ENCODE measurements around the gene APIP.

Gene APIP, protein sequence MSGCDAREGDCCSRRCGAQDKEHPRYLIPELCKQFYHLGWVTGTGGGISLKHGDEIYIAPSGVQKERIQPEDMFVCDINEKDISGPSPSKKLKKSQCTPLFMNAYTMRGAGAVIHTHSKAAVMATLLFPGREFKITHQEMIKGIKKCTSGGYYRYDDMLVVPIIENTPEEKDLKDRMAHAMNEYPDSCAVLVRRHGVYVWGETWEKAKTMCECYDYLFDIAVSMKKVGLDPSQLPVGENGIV

DNA sequence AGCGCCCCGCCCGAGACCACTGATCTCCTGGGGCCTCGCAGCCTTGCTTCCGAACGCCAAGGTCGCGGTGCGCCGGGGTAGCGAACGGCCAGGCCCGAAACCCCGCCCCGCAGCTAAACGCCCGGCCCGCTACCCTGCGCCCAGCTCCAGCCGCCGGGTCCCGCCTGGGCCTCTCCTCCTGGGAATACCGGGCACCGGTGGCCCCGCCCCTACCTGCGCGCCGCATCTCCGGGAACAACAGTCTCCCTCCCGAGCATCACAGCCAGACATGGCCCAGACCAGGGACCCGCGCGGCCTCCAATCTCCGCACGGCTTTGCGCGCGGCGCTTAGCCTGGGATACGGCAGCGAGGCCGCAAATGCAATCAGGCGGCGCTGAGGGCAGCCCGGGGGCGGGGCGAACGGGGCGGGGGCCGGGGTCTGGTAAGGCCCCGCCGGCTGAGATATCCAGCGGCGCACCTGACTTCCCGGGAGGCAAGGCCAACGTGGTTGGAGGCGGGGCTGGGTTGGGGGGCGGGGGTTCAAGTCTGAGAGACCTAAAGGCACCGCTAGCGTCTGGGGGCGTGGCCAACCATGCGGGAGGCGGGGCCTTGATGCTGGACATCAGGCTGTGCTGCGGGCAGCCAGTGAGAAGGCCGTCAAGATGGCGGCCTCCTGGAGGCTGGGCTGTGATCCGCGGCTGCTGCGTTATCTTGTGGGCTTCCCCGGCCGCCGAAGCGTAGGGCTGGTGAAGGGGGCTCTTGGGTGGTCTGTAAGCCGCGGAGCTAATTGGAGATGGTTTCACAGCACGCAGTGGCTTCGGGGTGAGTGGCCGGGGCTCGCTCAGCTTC, at the start of gene APIP, which contains the start of gene PDHX:
TSS of gene APIP (minus strand) at position 365 of the 828 bp plus-strand sequence. CDS start at position 270, 95 bp downstream.
TSS of gene PDHX (plus strand) at position 604 of the 828 bp plus-strand sequence. CDS start at position 642, 38 bp downstream.
- no peak for TF ChIP-seq CTCF (conservative IDR thresholded peaks at IDR 0.05)

DNA sequence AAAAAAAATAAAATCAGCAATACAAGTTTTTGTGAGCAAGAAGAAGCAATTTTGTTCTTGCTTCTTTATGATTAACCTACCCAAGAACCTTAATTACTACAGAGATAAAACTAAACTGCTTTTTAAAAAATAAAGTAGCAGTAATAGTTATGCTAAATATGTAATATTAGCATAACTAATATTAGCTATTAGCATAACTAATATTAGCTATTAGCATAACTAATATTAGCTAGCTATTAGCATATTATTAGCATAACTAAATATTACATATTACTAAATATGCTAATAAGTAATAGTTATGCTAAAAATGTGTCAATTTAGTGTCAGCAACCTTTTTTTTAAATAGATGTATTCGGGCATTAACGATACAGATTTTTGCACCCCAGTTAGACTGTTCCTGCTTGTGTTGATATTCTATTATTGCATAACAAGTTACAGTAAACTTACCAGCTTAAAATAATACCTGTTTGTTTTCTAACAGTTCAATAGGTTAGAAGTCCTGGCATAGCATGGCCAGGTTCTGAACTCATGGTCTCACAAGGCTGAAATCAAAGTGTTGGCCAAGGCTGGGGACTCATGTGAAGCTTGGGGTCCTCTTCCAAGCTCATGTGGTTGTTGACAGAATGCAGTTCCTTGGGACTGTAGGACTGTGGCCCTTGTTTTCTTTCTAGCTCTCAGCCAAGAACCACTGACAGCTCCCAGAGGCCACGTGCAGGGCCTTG, 48.6 kb upstream of the APIP start:
- H3K27ac ChIP-seq, result no peak overlapping the region
- no peak for TF ChIP-seq CTCF (conservative IDR thresholded peaks at IDR 0.05)

More for the DNA sequence above, at the start of gene APIP, which contains the start of gene PDHX:
- peak within 1 kb of the TSS; percentile 97 for H3K27ac ChIP-seq

DNA sequence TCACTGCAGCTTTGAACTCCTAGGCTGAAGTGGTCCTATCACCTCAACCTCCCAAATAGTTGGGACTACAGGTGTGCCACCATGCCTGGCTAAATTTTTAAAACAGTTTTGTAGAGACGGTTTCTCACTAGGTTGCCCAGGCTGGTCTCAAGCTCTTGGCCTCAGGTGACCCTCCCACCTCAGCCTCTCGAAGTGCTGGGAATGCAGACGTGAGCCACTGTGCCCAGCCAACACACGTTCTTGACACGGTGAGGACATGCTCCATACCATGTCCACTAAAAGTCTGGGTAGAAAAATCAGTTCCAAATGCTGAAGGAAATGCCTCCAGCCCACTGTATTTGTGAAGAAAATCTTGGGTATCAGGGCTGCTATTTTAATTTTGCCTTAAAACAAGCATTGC, 47.2 kb upstream of the APIP start:
- H3K27ac ChIP-seq, result no peak overlapping the region
- TF ChIP-seq CTCF (conservative IDR thresholded peaks at IDR 0.05), result no peak

DNA sequence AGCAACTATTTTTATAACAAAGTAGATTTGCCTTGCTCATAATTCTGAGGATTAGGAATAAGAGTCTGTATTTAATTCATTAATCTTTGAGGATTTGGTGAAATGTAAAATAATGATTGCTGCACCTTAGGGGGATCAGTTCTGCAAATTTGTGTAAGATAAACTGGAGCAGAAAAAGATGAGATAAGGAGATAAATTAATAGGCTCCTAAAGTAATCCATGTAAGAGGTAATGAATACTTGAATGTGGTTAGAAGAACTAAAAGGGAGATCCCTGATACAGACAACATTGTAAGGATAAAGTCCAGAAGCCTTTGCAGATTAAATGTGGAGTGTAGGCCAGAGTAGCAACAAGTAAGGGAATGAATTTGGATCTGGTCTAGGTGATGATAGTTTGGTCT, 45.9 kb upstream of the APIP start:
- H3K27ac ChIP-seq, result no peak overlapping the region
- no peak for TF ChIP-seq CTCF (conservative IDR thresholded peaks at IDR 0.05)

DNA sequence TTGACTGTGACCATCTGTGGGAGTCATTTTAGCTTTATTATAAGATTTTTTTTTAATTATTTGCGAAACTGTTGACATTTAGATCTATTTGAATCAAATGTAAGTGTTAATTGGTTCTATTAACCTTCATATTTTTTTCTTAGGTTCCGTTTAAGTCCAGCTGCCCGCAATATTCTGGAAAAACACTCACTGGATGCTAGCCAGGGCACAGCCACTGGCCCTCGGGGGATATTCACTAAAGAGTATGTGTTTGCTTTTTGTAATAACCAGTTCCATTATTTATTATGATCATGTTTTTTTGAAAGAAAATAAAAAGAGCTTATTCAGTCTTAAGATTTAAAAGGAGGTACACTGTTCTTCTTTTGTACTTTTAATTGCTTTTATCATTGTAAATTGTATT, 44.1 kb upstream of the APIP start:
- TF ChIP-seq CTCF (conservative IDR thresholded peaks at IDR 0.05), result no peak

GRCh38 chr11:34959770-34960169, 43.6 kb upstream of the APIP start:
- no peak for TF ChIP-seq CTCF (conservative IDR thresholded peaks at IDR 0.05)
- peak overlapping the region; percentile 22; the same call in 1 of the 2 replicates for H3K27ac ChIP-seq

More for the DNA sequence above, 44.1 kb upstream of the APIP start:
- peak overlapping the region; percentile 22; the same call in 1 of the 2 replicates for H3K27ac ChIP-seq

GRCh38 chr11:34957606-34958005, 41.4 kb upstream of the APIP start:
- TF ChIP-seq CTCF (conservative IDR thresholded peaks at IDR 0.05), result no peak
- H3K27ac ChIP-seq, result no peak overlapping the region

Measured in VCaP (cell line).